Mesenchymal stem cell (in vitro differentiated cells and primary cell): ENCODE results near the gene CLEC3B.
A peak's percentile ranks its signal among the peaks of the same experiment; 100 is the strongest.

ENCODE experiments used
- DNase-seq: peaks from one replicate; pipeline ENCODE4 v3.0.0-alpha.2; 2013
- H2AFZ ChIP-seq: one replicate; pipeline ENCODE4 v1.6.1; 2013; ENCODE audit warnings: low read depth, mild to moderate bottlenecking, control low read depth, inconsistent platforms, low read length, moderate library complexity
- H2AK5ac ChIP-seq: 2 replicates; pipeline ENCODE4 v1.6.1; 2013; ENCODE audit warnings: low read length, moderate library complexity, mild to moderate bottlenecking, inconsistent platforms; ENCODE audit not compliant: severe bottlenecking
- H2BK120ac ChIP-seq: one replicate; pipeline ENCODE4 v1.6.1; 2013; ENCODE audit warnings: low read depth, mild to moderate bottlenecking, inconsistent platforms, low read length, moderate library complexity
- H2BK12ac ChIP-seq, 2 experiments: one replicate each; pipeline ENCODE4 v1.6.1; 2013; ENCODE audit warnings: inconsistent platforms in 2 of 2, low read length in 2 of 2, mild to moderate bottlenecking in 2 of 2, moderate library complexity in 2 of 2, control low read depth in 1 of 2
- H2BK15ac ChIP-seq: one replicate; pipeline ENCODE4 v1.6.1; 2013; ENCODE audit warnings: mild to moderate bottlenecking, low read depth, inconsistent platforms; ENCODE audit not compliant: poor library complexity, severe bottlenecking
- H2BK5ac ChIP-seq: 2 replicates; pipeline ENCODE4 v1.6.1; 2013; ENCODE audit warnings: low read depth, mild to moderate bottlenecking, low read length, control low read depth, inconsistent platforms; ENCODE audit not compliant: poor library complexity, severe bottlenecking
- H3K14ac ChIP-seq, 2 experiments: one replicate each; pipeline ENCODE4 v1.6.1; 2013; ENCODE audit warnings: inconsistent platforms in 2 of 2, low read length in 2 of 2, control low read depth in 1 of 2, mild to moderate bottlenecking in 1 of 2, moderate library complexity in 1 of 2
- H3K18ac ChIP-seq, 2 experiments: one replicate each; pipeline ENCODE4 v1.6.1; 2013; ENCODE audit warnings: inconsistent platforms in 2 of 2, low read length in 2 of 2, control low read depth in 1 of 2, low read depth in 1 of 2, mild to moderate bottlenecking in 1 of 2
- H3K23ac ChIP-seq, 2 experiments: one replicate each; pipeline ENCODE4 v1.6.1; 2013; ENCODE audit warnings: inconsistent platforms in 2 of 2, low read length in 2 of 2, mild to moderate bottlenecking in 2 of 2, moderate library complexity in 2 of 2, control low read depth in 1 of 2
- H3K27ac ChIP-seq: 2 replicates; pipeline ENCODE4 v1.5.1; 2013; ENCODE audit warnings: mild to moderate bottlenecking, moderate library complexity, low read length, control low read depth, inconsistent platforms; ENCODE audit not compliant: poor library complexity, severe bottlenecking
- H3K27me3 ChIP-seq, 2 experiments: 2 replicates each; pipeline versions ENCODE4 v1.6.1 to v1.7.0; 2013; ENCODE audit warnings: low read length in 2 of 2, mild to moderate bottlenecking in 2 of 2, moderate library complexity in 2 of 2, control low read depth in 1 of 2, inconsistent platforms in 1 of 2; ENCODE audit not compliant: control insufficient read depth in 1 of 2, insufficient read depth in 1 of 2
- H3K36me3 ChIP-seq, 2 experiments: 2 replicates each; pipeline versions ENCODE4 v1.6.1 to v1.7.0; 2013; ENCODE audit warnings: low read length in 2 of 2, control low read depth in 1 of 2, inconsistent platforms in 1 of 2, low read depth in 1 of 2, mild to moderate bottlenecking in 1 of 2; ENCODE audit not compliant: insufficient read depth in 2 of 2, control insufficient read depth in 1 of 2
- H3K4ac ChIP-seq, 2 experiments: one replicate each; pipeline ENCODE4 v1.6.1; 2013; ENCODE audit warnings: inconsistent platforms in 2 of 2, low read length in 2 of 2, mild to moderate bottlenecking in 2 of 2, moderate library complexity in 2 of 2, control low read depth in 1 of 2, low read depth in 1 of 2
- H3K4me1 ChIP-seq: 2 replicates; pipeline ENCODE4 v1.6.1; 2013; ENCODE audit warnings: low read depth, low read length, control low read depth; ENCODE audit not compliant: control insufficient read depth, insufficient read depth
- H3K4me2 ChIP-seq: 2 replicates; pipeline ENCODE4 v1.6.1; 2013; ENCODE audit warnings: low read length, mild to moderate bottlenecking, inconsistent platforms; ENCODE audit not compliant: poor library complexity, severe bottlenecking
- H3K4me3 ChIP-seq, 2 experiments: 2 replicates each; pipeline versions ENCODE4 v1.5.1 to v1.7.0; 2013; ENCODE audit warnings: low read length in 2 of 2, mild to moderate bottlenecking in 2 of 2, control low read depth in 1 of 2, low read depth in 1 of 2; ENCODE audit not compliant: insufficient read depth in 1 of 2
- H3K79me1 ChIP-seq: replicated peaks from 2 replicates; pipeline ENCODE4 v1.6.1; 2013; ENCODE audit warnings: mild to moderate bottlenecking, control low read depth, low read length, inconsistent platforms; ENCODE audit not compliant: poor library complexity, severe bottlenecking
- H3K9ac ChIP-seq: 2 replicates; pipeline ENCODE4 v1.7.0; 2013; ENCODE audit warnings: mild to moderate bottlenecking, low read length, moderate library complexity
- H3K9me3 ChIP-seq: 2 replicates; pipeline ENCODE4 v1.7.0; 2013; ENCODE audit warnings: mild to moderate bottlenecking, low read length; ENCODE audit not compliant: control insufficient read depth
- H4K8ac ChIP-seq: one replicate; pipeline ENCODE4 v1.6.1; 2013; ENCODE audit warnings: inconsistent platforms, mild to moderate bottlenecking, low read length, moderate library complexity
- H4K91ac ChIP-seq: one replicate; pipeline ENCODE4 v1.6.1; 2013; ENCODE audit warnings: mild to moderate bottlenecking, low read length, inconsistent platforms
- WGBS: methylation state at CpG from one replicate; pipeline ENCODE4 v1.1.7; 2013; ENCODE audit warnings: mixed read lengths; 5-methylcytosine and 5-hydroxymethylcytosine counted together

The CLEC3B gene

DNA sequence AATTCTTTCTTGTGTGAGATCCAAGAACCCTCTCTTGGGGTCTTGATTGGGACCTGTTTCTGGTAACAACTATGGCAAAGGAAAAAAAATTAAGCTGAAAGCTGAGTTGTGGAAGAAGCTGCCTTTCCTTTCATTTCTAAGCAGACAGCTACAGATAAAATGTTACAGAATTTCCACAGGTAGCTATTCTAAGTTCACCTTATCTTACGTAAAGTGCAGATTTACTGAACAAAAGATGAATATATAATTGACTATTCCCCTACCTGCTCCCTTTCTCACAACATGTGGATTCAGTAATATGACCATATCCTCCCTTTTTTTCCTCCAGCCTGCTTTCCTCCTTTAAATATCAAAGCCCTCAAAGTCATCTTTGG is 36.6 kb downstream of the CLEC3B start:
- Histone ChIP-seq H3K36me3 (no peaks in the 10 kb centered on the region), H3K9me3 (no peaks in the 10 kb centered on the region), H3K18ac (no peak overlapping the region), H3K27me3 (no peaks in the 10 kb centered on the region), H2AFZ (no peak overlapping the region), H3K4me1 (peaks cover 7% of the 10 kb centered on the region), H3K9ac (peak overlapping the region; percentile 22), H3K4me3 (no peak overlapping the region), H2BK120ac (no peak overlapping the region), H4K8ac (no peak overlapping the region), H3K4me2 (no peak overlapping the region), H2BK15ac (no peak overlapping the region), H3K23ac (no peak overlapping the region), H2AK5ac (no peak overlapping the region), H2BK12ac (no peak overlapping the region), H3K14ac (no peak overlapping the region), H4K91ac (no peak overlapping the region), H3K4ac (peak overlapping the region in 1 of 2 experiments; percentile 79), H2BK5ac (no peak overlapping the region), H3K27ac (no peak overlapping the region), H3K79me1 (no peaks in the 10 kb centered on the region)
- WGBS = 90% methylated on average over 1 of the region's 1 CpG
- DNase-seq = no peak

DNA sequence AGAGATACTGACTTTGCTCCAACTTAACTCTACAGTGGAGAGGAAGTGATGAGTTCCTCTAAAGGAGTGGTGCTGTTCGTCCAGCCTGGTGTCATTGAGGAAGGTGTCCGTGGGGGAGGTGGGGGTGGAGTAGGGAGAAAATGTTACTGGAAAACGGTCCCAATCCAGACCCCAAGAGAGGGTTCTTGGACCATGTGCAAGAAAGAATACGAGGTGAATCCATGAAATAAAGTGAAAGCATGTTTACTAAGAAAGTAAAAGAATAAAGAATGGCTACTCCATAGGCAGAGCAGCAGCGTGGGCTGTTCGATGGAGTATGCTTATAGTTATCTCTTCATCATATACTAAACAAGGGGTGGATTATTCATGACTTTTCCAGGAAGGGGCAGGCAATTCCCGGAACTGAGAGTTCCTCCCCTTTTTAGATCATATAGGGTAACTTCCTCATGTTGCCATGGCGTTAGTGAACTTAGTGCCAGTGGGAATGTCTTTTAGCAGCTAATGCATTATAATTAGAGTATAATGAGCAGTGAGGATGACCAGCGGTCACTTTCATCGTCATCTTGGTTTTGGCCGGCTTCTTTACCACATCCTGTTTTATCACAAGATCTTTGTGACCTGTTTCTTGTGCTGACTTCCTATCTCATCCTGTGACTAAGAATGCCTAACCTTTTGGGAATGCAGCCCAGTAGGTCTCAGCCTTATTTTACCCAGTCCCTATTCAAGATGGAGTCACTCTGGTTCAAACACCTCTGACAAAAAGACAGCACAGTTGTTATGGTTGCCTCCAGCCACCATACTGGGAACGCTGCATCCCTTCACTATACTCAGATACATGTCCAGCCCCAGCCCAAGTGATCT is 38.6 kb downstream of the CLEC3B start:
- Histone ChIP-seq H3K9ac (peak overlapping the region; percentile 78), H3K79me1 (no peaks in the 10 kb centered on the region), H2BK5ac (no peak overlapping the region), H3K14ac (peak overlapping the region in 1 of 2 experiments; percentile 98), H2BK120ac (peak overlapping the region; percentile 81), H4K8ac (peak overlapping the region; percentile 90), H3K9me3 (no peaks in the 10 kb centered on the region), H2AK5ac (no peak overlapping the region), H2BK12ac (peak overlapping the region; percentile 84 to 99), H3K4me1 (peaks cover 7% of the 10 kb centered on the region), H2BK15ac (no peak overlapping the region), H3K4ac (peak overlapping the region; percentile 9 to 97), H4K91ac (peak overlapping the region; percentile 95), H3K27me3 (no peaks in the 10 kb centered on the region), H3K27ac (no peak overlapping the region), H3K36me3 (no peaks in the 10 kb centered on the region), H3K23ac (peak overlapping the region in 1 of 2 experiments; percentile 97), H3K4me3 (no peak overlapping the region), H3K18ac (peak overlapping the region; percentile 82 to 100), H3K4me2 (no peak overlapping the region), H2AFZ (no peak overlapping the region)
- whole genome bisulfite sequencing = 38% methylated on average over 7 of the region's 12 CpGs
- DNase-seq = peak; percentile 97

DNA sequence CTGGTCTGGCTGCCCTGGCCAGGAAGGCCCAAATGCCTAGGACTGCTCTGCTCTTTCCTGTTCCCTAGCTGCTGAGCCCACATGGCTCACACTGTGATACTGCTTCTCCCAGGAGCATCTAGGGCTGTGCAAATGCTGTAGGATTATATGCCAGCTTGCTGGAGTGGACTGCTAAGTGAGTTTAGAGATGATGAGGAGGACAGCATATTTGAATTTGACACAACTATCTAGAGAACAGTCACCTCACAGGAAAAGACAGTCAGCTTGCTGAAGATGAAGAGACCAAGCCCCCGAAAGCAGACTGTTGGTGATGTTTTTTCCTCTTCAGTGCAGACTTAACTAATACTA is 39.2 kb downstream of the CLEC3B start:
- peaks cover 7% of the 10 kb centered on the region for H3K4me1 ChIP-seq

GRCh38 chr3:45066109-45066801 is 40.2 kb downstream of the CLEC3B start:
- H2AK5ac ChIP-seq = no peak overlapping the region
- H3K4me1 ChIP-seq = peaks cover 4% of the 10 kb centered on the region
- H4K8ac ChIP-seq = no peak overlapping the region
- no peaks in the 10 kb centered on the region for H3K9me3 ChIP-seq
- H2BK120ac ChIP-seq = peak overlapping the region; percentile 78
- H3K14ac ChIP-seq = no peak overlapping the region
- no peak overlapping the region for H4K91ac ChIP-seq
- H2BK15ac ChIP-seq = no peak overlapping the region
- no peaks in the 10 kb centered on the region for H3K27me3 ChIP-seq
- H3K4me2 ChIP-seq = no peak overlapping the region
- H3K9ac ChIP-seq = no peak overlapping the region
- H2BK5ac ChIP-seq = no peak overlapping the region
- H2AFZ ChIP-seq = no peak overlapping the region
- H3K23ac ChIP-seq = no peak overlapping the region
- H3K4ac ChIP-seq = peak overlapping the region in 1 of 2 experiments; percentile 97
- no peaks in the 10 kb centered on the region for H3K36me3 ChIP-seq
- 84% methylated on average over 3 of the region's 3 CpGs for WGBS
- H3K27ac ChIP-seq = no peak overlapping the region
- peak; percentile 32 for DNase-seq
- H3K79me1 ChIP-seq = no peaks in the 10 kb centered on the region
- H3K4me3 ChIP-seq = no peak overlapping the region
- H2BK12ac ChIP-seq = peak overlapping the region; percentile 83 to 92
- H3K18ac ChIP-seq = peak overlapping the region; percentile 2 to 80

More for the DNA sequence above, 39.2 kb downstream of the CLEC3B start:
- DNase-seq = no peak
- no peaks in the 10 kb centered on the region for H3K27me3 ChIP-seq
- H3K4me3 ChIP-seq = no peak overlapping the region
- H2BK12ac ChIP-seq = peak overlapping the region; percentile 6 to 99
- H4K8ac ChIP-seq = peak overlapping the region; percentile 5
- peak overlapping the region in 1 of 2 experiments; percentile 98 for H3K14ac ChIP-seq
- 100% methylated on average over 1 of the region's 1 CpG for WGBS
- H3K18ac ChIP-seq = peak overlapping the region; percentile 73 to 100
- H2BK120ac ChIP-seq = peak overlapping the region; percentile 1
- peak overlapping the region; percentile 1 for H2AK5ac ChIP-seq
- no peak overlapping the region for H2BK15ac ChIP-seq
- peak overlapping the region; percentile 5 for H3K9ac ChIP-seq
- H3K23ac ChIP-seq = peak overlapping the region in 1 of 2 experiments; percentile 97
- H4K91ac ChIP-seq = peak overlapping the region; percentile 20
- H3K4me2 ChIP-seq = no peak overlapping the region
- no peaks in the 10 kb centered on the region for H3K36me3 ChIP-seq
- no peak overlapping the region for H2AFZ ChIP-seq
- H3K27ac ChIP-seq = no peak overlapping the region
- H3K79me1 ChIP-seq = no peaks in the 10 kb centered on the region
- H2BK5ac ChIP-seq = no peak overlapping the region
- no peaks in the 10 kb centered on the region for H3K9me3 ChIP-seq
- H3K4ac ChIP-seq = peak overlapping the region; percentile 9 to 97
